ENCODE data around the gene ZNF599.

The ZNF599 gene

DNA sequence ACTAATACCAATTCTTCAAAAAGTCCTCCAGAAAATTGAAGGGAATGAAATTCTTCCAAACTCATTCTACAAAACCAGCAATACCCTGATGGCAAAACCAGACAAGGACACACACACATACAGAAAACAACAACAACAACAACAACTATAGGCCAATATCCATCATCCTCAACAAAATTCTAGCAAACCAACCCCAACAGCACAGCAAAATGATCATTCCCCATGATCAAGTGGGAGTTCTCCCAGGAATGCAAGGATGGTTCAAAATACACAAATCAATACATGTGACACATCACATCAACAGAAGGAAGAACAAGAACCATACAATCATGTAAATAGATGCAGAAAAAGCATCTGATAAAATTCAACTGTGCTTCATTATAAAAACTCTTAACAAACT lies 57.7 kb downstream of the ZNF599 start:
- no peak overlapping the region for H3K9ac ChIP-seq (ENCODE audit: low read length in 2 of 2)
- no peaks in the 10 kb centered on the region for H3K27me3 ChIP-seq (ENCODE audit: control insufficient read depth in 1 of 2, insufficient read depth in 2 of 2, low read length in 2 of 2)
- H3K4me3 ChIP-seq (ENCODE audit: low read length in 2 of 2): no peak overlapping the region
- H3K27ac ChIP-seq (ENCODE audit: low read length): no peak overlapping the region
- peaks cover 0 to 3% of the 10 kb centered on the region in 2 donors for H3K9me3 ChIP-seq (ENCODE audit: control insufficient read depth in 2 of 2, low read length in 2 of 2)
- H3K4me1 ChIP-seq (ENCODE audit: control insufficient read depth, insufficient read depth, low read length): no peaks in the 10 kb centered on the region
- no peaks in the 10 kb centered on the region for H3K36me3 ChIP-seq (ENCODE audit: control insufficient read depth in 2 of 2, insufficient read depth in 2 of 2, low read length in 2 of 2)

GRCh38 chr19:34713262-34713637 lies 59.8 kb downstream of the ZNF599 start:
- Histone ChIP-seq H3K36me3 (ENCODE audit: control insufficient read depth in 2 of 2, insufficient read depth in 2 of 2, low read length in 2 of 2) (no peaks in the 10 kb centered on the region), H3K27me3 (ENCODE audit: control insufficient read depth in 1 of 2, insufficient read depth in 2 of 2, low read length in 2 of 2) (no peaks in the 10 kb centered on the region), H3K9ac (ENCODE audit: low read length in 2 of 2) (no peak overlapping the region), H3K9me3 (ENCODE audit: control insufficient read depth in 2 of 2, low read length in 2 of 2) (peaks cover 0 to 3% of the 10 kb centered on the region in 2 donors), H3K4me1 (ENCODE audit: control insufficient read depth, insufficient read depth, low read length) (no peaks in the 10 kb centered on the region), H3K27ac (ENCODE audit: low read length) (no peak overlapping the region), H3K4me3 (ENCODE audit: low read length in 2 of 2) (no peak overlapping the region)

GRCh38 chr19:34712395-34713261 lies 60.4 kb downstream of the ZNF599 start:
- Histone ChIP-seq H3K36me3 (ENCODE audit: control insufficient read depth in 2 of 2, insufficient read depth in 2 of 2, low read length in 2 of 2) (no peaks in the 10 kb centered on the region), H3K4me1 (ENCODE audit: control insufficient read depth, insufficient read depth, low read length) (no peaks in the 10 kb centered on the region), H3K4me3 (ENCODE audit: low read length in 2 of 2) (no peak overlapping the region), H3K27me3 (ENCODE audit: control insufficient read depth in 1 of 2, insufficient read depth in 2 of 2, low read length in 2 of 2) (no peaks in the 10 kb centered on the region), H3K27ac (ENCODE audit: low read length) (no peak overlapping the region), H3K9me3 (ENCODE audit: control insufficient read depth in 2 of 2, low read length in 2 of 2) (peaks cover 0 to 3% of the 10 kb centered on the region in 2 donors), H3K9ac (ENCODE audit: low read length in 2 of 2) (no peak overlapping the region)

DNA sequence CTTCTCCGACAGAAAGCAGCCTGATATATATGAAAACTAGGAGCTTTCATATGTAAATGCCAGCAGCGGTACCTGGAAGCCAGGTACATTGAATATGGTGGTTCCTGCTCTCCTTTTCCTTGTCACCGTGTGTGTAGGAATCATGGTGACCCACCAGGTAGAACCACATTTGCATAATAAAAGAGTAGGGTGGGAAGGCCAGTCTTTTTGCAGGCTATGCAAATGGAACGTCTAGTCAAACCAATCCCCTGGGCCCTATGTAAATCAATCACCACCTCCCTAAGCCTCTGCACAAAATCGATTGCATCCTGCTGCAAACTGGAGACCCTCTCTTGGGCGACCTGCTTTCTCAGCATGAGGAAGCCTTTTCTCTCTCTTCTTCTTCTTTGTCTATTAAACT lies 61.1 kb downstream of the ZNF599 start:
- Histone ChIP-seq H3K4me1 (ENCODE audit: control insufficient read depth, insufficient read depth, low read length) (no peaks in the 10 kb centered on the region), H3K9me3 (ENCODE audit: control insufficient read depth in 2 of 2, low read length in 2 of 2) (peaks cover 0 to 3% of the 10 kb centered on the region in 2 donors), H3K27me3 (ENCODE audit: control insufficient read depth in 1 of 2, insufficient read depth in 2 of 2, low read length in 2 of 2) (no peaks in the 10 kb centered on the region), H3K27ac (ENCODE audit: low read length) (no peak overlapping the region), H3K4me3 (ENCODE audit: low read length in 2 of 2) (no peak overlapping the region), H3K36me3 (ENCODE audit: control insufficient read depth in 2 of 2, insufficient read depth in 2 of 2, low read length in 2 of 2) (no peaks in the 10 kb centered on the region), H3K9ac (ENCODE audit: low read length in 2 of 2) (no peak overlapping the region)
